ENCODE measurements around the gene KRTAP10-10.
"Not testable (repeated sequence)": the region's sequence is repeated elsewhere in the genome, so short reads cannot be mapped to it uniquely, and the experiment has no call there.

The KRTAP10-10 gene

GRCh38 chr21:44627831-44628233, 9.3 kb upstream of the KRTAP10-10 start:
- not testable (repeated sequence) for H3K27ac ChIP-seq (ENCODE audit: low read depth, low read length); H3K4me3 ChIP-seq (ENCODE audit: low read depth, low read length); H3K9ac ChIP-seq (ENCODE audit: low read depth, low read length); H3K27me3 ChIP-seq (ENCODE audit: control insufficient read depth, insufficient read depth, low read length); H3K4me1 ChIP-seq (ENCODE audit: control insufficient read depth, insufficient read depth, low read length); H3K36me3 ChIP-seq (ENCODE audit: control insufficient read depth, insufficient read depth, low read length)
- H3K9me3 ChIP-seq (ENCODE audit: control insufficient read depth, insufficient read depth, low read length) = peaks cover 20% of the 10 kb centered on the region

DNA sequence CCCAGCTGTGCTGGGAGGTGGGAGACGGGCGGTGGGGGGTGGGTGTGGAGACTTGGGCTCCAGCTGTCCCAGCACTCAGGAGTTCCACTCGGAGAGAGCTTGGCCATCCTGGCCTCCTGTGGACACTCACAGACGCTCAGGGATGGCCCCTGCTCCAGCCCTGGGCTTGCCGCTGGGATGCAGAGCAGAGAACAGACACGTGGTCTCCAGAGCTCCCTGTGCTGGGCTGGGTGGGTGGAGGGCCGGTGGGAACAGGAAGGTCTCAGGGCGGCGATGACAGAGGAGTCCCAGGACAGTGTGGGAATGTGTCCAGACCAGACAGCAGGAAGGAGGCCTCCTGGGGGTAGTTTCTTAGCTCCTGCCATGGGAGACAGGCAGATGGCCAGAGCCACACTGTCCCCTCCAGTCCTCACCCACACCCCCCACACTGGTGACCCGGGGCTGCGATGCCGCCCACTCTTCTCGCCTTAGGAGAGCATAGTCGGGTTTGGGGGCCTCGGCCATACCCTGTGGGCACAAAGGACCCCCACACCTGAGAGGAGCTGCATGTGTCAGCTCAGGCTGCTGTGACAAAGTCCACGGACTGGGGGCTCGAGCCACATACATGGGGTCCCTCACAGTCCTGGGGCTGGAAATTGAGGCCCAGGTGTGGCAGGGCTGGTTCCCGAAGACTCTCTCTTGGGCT, 8.3 kb upstream of the KRTAP10-10 start:
- H3K9ac ChIP-seq (ENCODE audit: low read depth, low read length) = no peak overlapping the region
- peaks cover 10% of the 10 kb centered on the region for H3K9me3 ChIP-seq (ENCODE audit: control insufficient read depth, insufficient read depth, low read length)
- no peaks in the 10 kb centered on the region for H3K36me3 ChIP-seq (ENCODE audit: control insufficient read depth, insufficient read depth, low read length)
- H3K4me3 ChIP-seq (ENCODE audit: low read depth, low read length) = no peak overlapping the region
- no peak overlapping the region for H3K27ac ChIP-seq (ENCODE audit: low read depth, low read length)
- no peaks in the 10 kb centered on the region for H3K27me3 ChIP-seq (ENCODE audit: control insufficient read depth, insufficient read depth, low read length)
- H3K4me1 ChIP-seq (ENCODE audit: control insufficient read depth, insufficient read depth, low read length) = no peaks in the 10 kb centered on the region

DNA sequence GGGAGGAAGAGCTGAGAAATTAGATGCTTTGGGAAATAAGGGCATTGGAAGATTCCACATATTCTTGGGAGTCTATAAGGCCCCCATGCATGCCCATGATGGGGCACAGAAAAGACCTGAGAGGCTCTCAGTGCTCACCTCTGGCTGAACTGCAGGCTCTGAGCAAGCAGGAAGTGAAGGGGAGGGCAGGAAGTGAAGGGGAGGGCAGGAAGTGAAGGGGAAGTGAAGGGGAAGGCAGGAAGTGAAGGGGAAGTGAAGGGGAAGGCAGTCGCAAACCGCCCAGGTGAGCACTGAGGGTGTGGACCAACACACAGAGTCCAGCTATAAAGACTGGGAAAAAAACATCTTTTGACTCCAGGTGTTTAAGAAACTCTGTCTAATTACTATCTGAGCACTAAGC, 6.7 kb upstream of the KRTAP10-10 start:
- no peaks in the 10 kb centered on the region for H3K4me1 ChIP-seq (ENCODE audit: control insufficient read depth, insufficient read depth, low read length)
- H3K27ac ChIP-seq (ENCODE audit: low read depth, low read length) = no peak overlapping the region
- no peak overlapping the region for H3K9ac ChIP-seq (ENCODE audit: low read depth, low read length)
- H3K36me3 ChIP-seq (ENCODE audit: control insufficient read depth, insufficient read depth, low read length) = no peaks in the 10 kb centered on the region
- no peaks in the 10 kb centered on the region for H3K27me3 ChIP-seq (ENCODE audit: control insufficient read depth, insufficient read depth, low read length)
- no peak overlapping the region for H3K4me3 ChIP-seq (ENCODE audit: low read depth, low read length)
- H3K9me3 ChIP-seq (ENCODE audit: control insufficient read depth, insufficient read depth, low read length) = no peaks in the 10 kb centered on the region

- Histone ChIP-seq H3K4me3 (ENCODE audit: low read depth, low read length) (no peak overlapping the region), H3K27ac (ENCODE audit: low read depth, low read length) (no peak overlapping the region), H3K9me3 (ENCODE audit: control insufficient read depth, insufficient read depth, low read length) (no peaks in the 10 kb centered on the region), H3K4me1 (ENCODE audit: control insufficient read depth, insufficient read depth, low read length) (no peaks in the 10 kb centered on the region), H3K9ac (ENCODE audit: low read depth, low read length) (no peak overlapping the region), H3K36me3 (ENCODE audit: control insufficient read depth, insufficient read depth, low read length) (no peaks in the 10 kb centered on the region), H3K27me3 (ENCODE audit: control insufficient read depth, insufficient read depth, low read length) (no peaks in the 10 kb centered on the region)
These were observed 5.1 kb upstream of the KRTAP10-10 start for GRCh38 chr21:44632067-44632466.

DNA sequence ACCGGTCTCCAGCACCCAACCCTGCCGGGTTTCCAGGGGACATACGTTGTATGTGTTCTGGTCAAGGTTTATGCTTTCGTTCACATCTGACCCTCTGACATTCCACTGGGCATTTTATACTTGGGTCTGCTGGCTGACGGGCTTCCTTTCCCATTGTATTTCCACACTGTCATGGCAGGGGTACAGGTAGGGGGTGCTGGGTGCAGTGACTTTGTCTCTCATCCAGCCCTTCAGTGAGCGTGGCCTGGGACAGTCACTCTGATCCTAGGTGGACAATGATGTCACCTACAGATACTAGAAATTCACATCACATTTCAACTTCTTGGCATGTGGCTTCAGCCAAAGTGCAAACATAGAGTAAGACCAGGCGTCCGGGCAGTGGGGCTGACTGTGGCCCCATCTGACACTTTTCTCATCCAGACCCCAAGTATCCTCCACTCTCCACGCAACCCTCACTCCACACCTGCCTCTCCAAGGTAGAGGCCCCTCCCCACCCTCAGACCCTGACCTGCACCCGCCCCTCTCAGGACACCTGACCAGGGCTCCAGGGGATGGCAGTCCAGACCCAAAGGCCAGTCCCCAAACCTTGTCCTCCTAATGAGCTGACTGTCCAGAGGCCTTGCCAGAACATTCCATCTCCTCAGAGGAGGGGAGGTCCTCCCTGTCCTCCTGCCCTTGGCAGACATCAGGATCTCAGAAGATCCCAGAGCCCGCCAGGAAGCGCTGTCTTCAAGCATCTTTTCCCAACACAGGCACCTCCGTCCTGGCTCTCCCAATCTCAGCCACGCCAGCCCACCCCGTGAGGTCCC, 743 bp upstream of the KRTAP10-10 start:
- Histone ChIP-seq H3K9ac (ENCODE audit: low read depth, low read length) (no peak overlapping the region), H3K36me3 (ENCODE audit: control insufficient read depth, insufficient read depth, low read length) (no peaks in the 10 kb centered on the region), H3K4me3 (ENCODE audit: low read depth, low read length) (no peak overlapping the region), H3K27ac (ENCODE audit: low read depth, low read length) (no peak overlapping the region), H3K9me3 (ENCODE audit: control insufficient read depth, insufficient read depth, low read length) (no peaks in the 10 kb centered on the region), H3K4me1 (ENCODE audit: control insufficient read depth, insufficient read depth, low read length) (no peaks in the 10 kb centered on the region), H3K27me3 (ENCODE audit: control insufficient read depth, insufficient read depth, low read length) (no peaks in the 10 kb centered on the region)

GRCh38 chr21:44637851-44638348, 744 bp downstream of the KRTAP10-10 start:
- not testable (repeated sequence) for H3K9ac ChIP-seq (ENCODE audit: low read depth, low read length); H3K27ac ChIP-seq (ENCODE audit: low read depth, low read length); H3K36me3 ChIP-seq (ENCODE audit: control insufficient read depth, insufficient read depth, low read length); H3K4me3 ChIP-seq (ENCODE audit: low read depth, low read length); H3K4me1 ChIP-seq (ENCODE audit: control insufficient read depth, insufficient read depth, low read length); H3K27me3 ChIP-seq (ENCODE audit: control insufficient read depth, insufficient read depth, low read length); H3K9me3 ChIP-seq (ENCODE audit: control insufficient read depth, insufficient read depth, low read length)

- not testable (repeated sequence) for H3K9me3 ChIP-seq (ENCODE audit: control insufficient read depth, insufficient read depth, low read length); H3K36me3 ChIP-seq (ENCODE audit: control insufficient read depth, insufficient read depth, low read length); H3K4me1 ChIP-seq (ENCODE audit: control insufficient read depth, insufficient read depth, low read length); H3K4me3 ChIP-seq (ENCODE audit: low read depth, low read length); H3K27ac ChIP-seq (ENCODE audit: low read depth, low read length); H3K9ac ChIP-seq (ENCODE audit: low read depth, low read length); H3K27me3 ChIP-seq (ENCODE audit: control insufficient read depth, insufficient read depth, low read length)
These were observed 1.6 kb downstream of the KRTAP10-10 start for GRCh38 chr21:44638506-44639330.

DNA sequence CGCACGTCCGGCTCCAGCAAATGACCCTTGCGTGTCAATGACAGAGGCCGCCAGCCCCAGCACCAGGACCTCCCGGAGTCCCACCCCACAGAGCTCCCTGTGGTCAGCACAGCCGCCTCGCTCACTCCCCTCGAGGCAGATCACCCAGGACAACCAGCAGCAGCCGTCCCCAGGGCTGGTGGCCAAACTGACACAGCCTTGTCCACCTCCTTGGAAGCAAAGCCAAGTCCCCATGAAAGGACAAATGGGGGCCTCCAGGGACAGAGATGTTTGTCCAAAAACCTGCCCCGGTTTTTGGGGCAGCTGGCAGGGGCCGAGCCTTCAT, 2.1 kb downstream of the KRTAP10-10 start:
- Histone ChIP-seq H3K27ac (ENCODE audit: low read depth, low read length) (no peak overlapping the region), H3K4me1 (ENCODE audit: control insufficient read depth, insufficient read depth, low read length) (no peaks in the 10 kb centered on the region), H3K27me3 (ENCODE audit: control insufficient read depth, insufficient read depth, low read length) (no peaks in the 10 kb centered on the region), H3K9ac (ENCODE audit: low read depth, low read length) (no peak overlapping the region), H3K36me3 (ENCODE audit: control insufficient read depth, insufficient read depth, low read length) (no peaks in the 10 kb centered on the region), H3K4me3 (ENCODE audit: low read depth, low read length) (no peak overlapping the region), H3K9me3 (ENCODE audit: control insufficient read depth, insufficient read depth, low read length) (no peaks in the 10 kb centered on the region)

- H3K27me3 ChIP-seq (ENCODE audit: control insufficient read depth, insufficient read depth, low read length) = no peaks in the 10 kb centered on the region
These were observed 3.6 kb downstream of the KRTAP10-10 start for GRCh38 chr21:44640761-44641160.

DNA sequence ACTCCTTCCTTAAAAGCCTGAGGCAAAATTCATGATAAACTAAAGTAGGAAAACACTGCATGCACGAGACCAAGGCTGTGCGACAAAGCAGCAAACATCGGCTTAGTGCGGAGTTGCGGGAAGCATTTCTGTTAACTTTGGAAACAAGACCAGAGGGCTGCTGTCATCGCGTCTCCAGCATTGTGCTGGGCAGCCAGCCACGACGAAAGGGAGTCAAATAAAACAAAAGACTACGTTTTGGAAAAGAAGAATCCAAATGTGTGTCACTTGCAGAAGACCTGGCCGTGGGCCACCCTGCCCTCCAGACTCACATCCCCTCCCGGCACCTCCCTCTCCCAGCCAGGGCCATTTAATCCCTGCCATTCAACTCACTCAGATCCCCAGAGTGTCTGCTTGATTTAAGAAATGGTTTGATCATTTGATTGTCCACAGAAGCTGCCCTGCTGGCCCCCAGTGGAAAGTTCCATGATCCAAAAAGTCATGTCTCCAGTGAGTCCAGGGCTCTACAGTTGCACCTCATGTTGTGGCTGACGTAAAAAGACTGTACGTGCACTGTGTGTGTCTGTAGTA, 6.7 kb downstream of the KRTAP10-10 start:
- Histone ChIP-seq H3K27ac (ENCODE audit: low read depth, low read length) (no peak overlapping the region), H3K27me3 (ENCODE audit: control insufficient read depth, insufficient read depth, low read length) (no peaks in the 10 kb centered on the region), H3K9me3 (ENCODE audit: control insufficient read depth, insufficient read depth, low read length) (no peaks in the 10 kb centered on the region), H3K4me1 (ENCODE audit: control insufficient read depth, insufficient read depth, low read length) (no peaks in the 10 kb centered on the region; the same call in 1 of the 2 replicates), H3K9ac (ENCODE audit: low read depth, low read length) (no peak overlapping the region), H3K4me3 (ENCODE audit: low read depth, low read length) (no peak overlapping the region), H3K36me3 (ENCODE audit: control insufficient read depth, insufficient read depth, low read length) (no peaks in the 10 kb centered on the region)

More at GRCh38 chr21:44640761-44641160, 3.6 kb downstream of the KRTAP10-10 start:
- H3K36me3 ChIP-seq (ENCODE audit: control insufficient read depth, insufficient read depth, low read length) = no peaks in the 10 kb centered on the region
- no peak overlapping the region for H3K4me3 ChIP-seq (ENCODE audit: low read depth, low read length)
- no peak overlapping the region for H3K27ac ChIP-seq (ENCODE audit: low read depth, low read length)
- H3K4me1 ChIP-seq (ENCODE audit: control insufficient read depth, insufficient read depth, low read length) = no peaks in the 10 kb centered on the region
- no peaks in the 10 kb centered on the region for H3K9me3 ChIP-seq (ENCODE audit: control insufficient read depth, insufficient read depth, low read length)
- no peak overlapping the region for H3K9ac ChIP-seq (ENCODE audit: low read depth, low read length)
